22Rv1 (cell line): ENCODE measurements around the gene TAS2R42.

Experiments
- ZFX ChIP-seq: fragments of 450-650 bp; IDR thresholded peaks from 2 replicates; pipeline ENCODE4 v1.6.1; 2017; ENCODE audit warnings: antibody characterized with exemption, borderline replicate concordance
- TF ChIP-seq, protein P1 (sequence below): fragments of 450-650 bp; IDR thresholded peaks from 2 replicates; pipeline ENCODE4 v1.5.1; 2017; ENCODE audit warnings: mild to moderate bottlenecking

DNA sequence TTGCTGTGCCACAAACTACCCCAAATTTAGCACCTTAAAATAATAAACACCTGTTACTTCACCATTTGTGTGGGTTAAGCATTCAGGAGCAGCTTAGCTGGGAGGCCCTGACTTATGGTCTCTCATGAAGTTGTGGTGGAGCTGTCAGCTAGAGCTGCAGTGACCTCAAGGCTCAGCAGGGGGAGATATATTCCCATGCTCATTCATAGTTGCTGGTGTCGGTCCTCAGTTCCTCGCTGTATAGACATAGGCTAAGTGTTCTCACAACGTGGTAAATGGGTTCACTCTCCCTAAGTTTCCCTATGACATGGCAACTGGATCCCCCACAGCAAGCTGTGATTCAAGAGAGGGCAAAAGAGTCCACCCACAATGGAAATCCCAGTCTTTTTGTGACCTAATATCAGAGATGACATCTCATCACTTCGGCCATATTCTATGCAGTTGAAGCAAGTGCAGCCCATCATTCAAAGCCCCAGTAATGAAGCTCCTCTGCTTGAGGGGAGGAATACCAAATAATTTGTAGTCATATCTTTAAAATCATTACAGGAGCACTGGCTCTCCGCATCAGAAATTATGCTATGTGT lies 41.7 kb upstream of the TAS2R42 start:
- TF ChIP-seq, protein P1, sequence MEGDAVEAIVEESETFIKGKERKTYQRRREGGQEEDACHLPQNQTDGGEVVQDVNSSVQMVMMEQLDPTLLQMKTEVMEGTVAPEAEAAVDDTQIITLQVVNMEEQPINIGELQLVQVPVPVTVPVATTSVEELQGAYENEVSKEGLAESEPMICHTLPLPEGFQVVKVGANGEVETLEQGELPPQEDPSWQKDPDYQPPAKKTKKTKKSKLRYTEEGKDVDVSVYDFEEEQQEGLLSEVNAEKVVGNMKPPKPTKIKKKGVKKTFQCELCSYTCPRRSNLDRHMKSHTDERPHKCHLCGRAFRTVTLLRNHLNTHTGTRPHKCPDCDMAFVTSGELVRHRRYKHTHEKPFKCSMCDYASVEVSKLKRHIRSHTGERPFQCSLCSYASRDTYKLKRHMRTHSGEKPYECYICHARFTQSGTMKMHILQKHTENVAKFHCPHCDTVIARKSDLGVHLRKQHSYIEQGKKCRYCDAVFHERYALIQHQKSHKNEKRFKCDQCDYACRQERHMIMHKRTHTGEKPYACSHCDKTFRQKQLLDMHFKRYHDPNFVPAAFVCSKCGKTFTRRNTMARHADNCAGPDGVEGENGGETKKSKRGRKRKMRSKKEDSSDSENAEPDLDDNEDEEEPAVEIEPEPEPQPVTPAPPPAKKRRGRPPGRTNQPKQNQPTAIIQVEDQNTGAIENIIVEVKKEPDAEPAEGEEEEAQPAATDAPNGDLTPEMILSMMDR, result peak; percentile 95
- no peak for TF ChIP-seq ZFX
